ENCODE measurements around the gene CASP7.

DNA sequence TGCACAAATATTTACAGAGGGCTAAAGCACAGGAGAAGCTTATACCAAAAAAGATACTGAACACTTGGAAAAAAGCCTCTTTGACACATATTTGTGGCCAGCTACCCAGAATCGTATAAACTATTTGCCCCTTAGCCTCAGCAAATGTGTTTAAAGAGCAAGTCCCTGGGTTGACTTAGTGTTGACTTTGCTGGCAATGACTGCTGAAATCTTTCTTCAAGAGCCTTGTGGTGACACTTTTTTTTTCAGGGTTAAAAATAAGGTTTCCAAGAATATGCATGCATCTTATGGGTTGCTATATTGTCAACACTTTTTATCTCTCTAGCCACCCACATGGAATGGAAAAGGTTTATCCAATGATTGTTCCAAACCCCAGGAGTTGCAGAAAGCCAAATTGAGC lies 56.9 kb downstream of the CASP7 start:
- TF ChIP-seq CTCF (IDR thresholded peaks at IDR 0.05) = no peak
- TF ChIP-seq POLR2A (IDR thresholded peaks at IDR 0.05) = no peak

Data from Peyer's patch (tissue), 4 donors.